ENCODE results near the gene DNAAF8.

Gene DNAAF8

GRCh38 chr16:4772351-4772750 lies 38.0 kb downstream of the DNAAF8 start:
- Histone ChIP-seq H3K4me3 (ENCODE audit: low read depth, low read length) (no peak overlapping the region), H3K36me3 (replicated peaks) (no peaks in the 10 kb centered on the region), H3K27me3 (replicated peaks) (no peaks in the 10 kb centered on the region), H3K27ac (no peak overlapping the region)
- in situ Hi-C loops (cut with HindIII; ENCODE audit: low pct_ligation_motif_present, low sequenced_read_pairs): no loop called here
- DNase-seq: no peak
- no peak for TF ChIP-seq CTCF (IDR thresholded peaks at IDR 0.05; ENCODE audit: low read depth, low read length, missing control alignments)

GRCh38 chr16:4775005-4775404 lies 40.7 kb downstream of the DNAAF8 start:
- in situ Hi-C loops (cut with HindIII; ENCODE audit: low pct_ligation_motif_present, low sequenced_read_pairs): no loop called here
- no peaks in the 10 kb centered on the region for H3K27me3 ChIP-seq (replicated peaks)

GRCh38 chr16:4776141-4776705 lies 41.9 kb downstream of the DNAAF8 start:
- TF ChIP-seq CTCF (IDR thresholded peaks at IDR 0.05; ENCODE audit: low read depth, low read length, missing control alignments): no peak
- Histone ChIP-seq H3K27me3 (replicated peaks) (no peaks in the 10 kb centered on the region), H3K36me3 (replicated peaks) (no peaks in the 10 kb centered on the region), H3K4me3 (ENCODE audit: low read depth, low read length) (no peak overlapping the region), H3K27ac (no peak overlapping the region)
- in situ Hi-C loops (cut with HindIII; ENCODE audit: low pct_ligation_motif_present, low sequenced_read_pairs): no loop called here
- no peak for DNase-seq

More at GRCh38 chr16:4775005-4775404, 40.7 kb downstream of the DNAAF8 start:
- Histone ChIP-seq H3K36me3 (replicated peaks) (no peaks in the 10 kb centered on the region), H3K27ac (no peak overlapping the region), H3K4me3 (ENCODE audit: low read depth, low read length) (no peak overlapping the region)
- TF ChIP-seq CTCF (IDR thresholded peaks at IDR 0.05; ENCODE audit: low read depth, low read length, missing control alignments): no peak
- DNase-seq: no peak

- Histone ChIP-seq H3K27me3 (replicated peaks) (no peaks in the 10 kb centered on the region), H3K27ac (no peak overlapping the region), H3K36me3 (replicated peaks) (no peaks in the 10 kb centered on the region), H3K4me3 (ENCODE audit: low read depth, low read length) (no peak overlapping the region)
- no peak for DNase-seq
- in situ Hi-C loops (cut with HindIII; ENCODE audit: low pct_ligation_motif_present, low sequenced_read_pairs): no loop called here
- TF ChIP-seq CTCF (IDR thresholded peaks at IDR 0.05; ENCODE audit: low read depth, low read length, missing control alignments): no peak
Measured at GRCh38 chr16:4777339-4778049, 43.2 kb downstream of the DNAAF8 start.

- no peak for DNase-seq
- Histone ChIP-seq H3K4me3 (ENCODE audit: low read depth, low read length) (no peak overlapping the region), H3K27me3 (replicated peaks) (no peaks in the 10 kb centered on the region), H3K36me3 (replicated peaks) (no peaks in the 10 kb centered on the region), H3K27ac (no peak overlapping the region)
- TF ChIP-seq CTCF (IDR thresholded peaks at IDR 0.05; ENCODE audit: low read depth, low read length, missing control alignments): no peak
- in situ Hi-C loops (cut with HindIII; ENCODE audit: low pct_ligation_motif_present, low sequenced_read_pairs): no loop called here
Measured at GRCh38 chr16:4778050-4778392, 43.7 kb downstream of the DNAAF8 start.

GRCh38 chr16:4780235-4780634 lies 45.9 kb downstream of the DNAAF8 start:
- TF ChIP-seq CTCF (IDR thresholded peaks at IDR 0.05; ENCODE audit: low read depth, low read length, missing control alignments): no peak

More at GRCh38 chr16:4780235-4780634, 45.9 kb downstream of the DNAAF8 start:
- Histone ChIP-seq H3K27me3 (replicated peaks) (no peaks in the 10 kb centered on the region), H3K27ac (no peak overlapping the region), H3K4me3 (ENCODE audit: low read depth, low read length) (no peak overlapping the region), H3K36me3 (replicated peaks) (no peaks in the 10 kb centered on the region)
- no peak for DNase-seq
- in situ Hi-C loops (cut with HindIII; ENCODE audit: low pct_ligation_motif_present, low sequenced_read_pairs): no loop called here

Data from brain microvascular endothelial cell (primary cell).